Right hindlimb (tissue), 1 donor: ENCODE results near the gene MVB12A.

Source experiments
- DNase-seq: peaks from one replicate; pipeline ENCODE4 v3.0.0-alpha.2; 2018

Gene MVB12A

GRCh38 chr19:17419621-17420474 lies at the start of gene MVB12A:
MVB12A (plus strand) TSS chr19:17420047; CDS start chr19:17420136, 89 bp downstream.
- DNase-seq = peak; percentile 99

GRCh38 chr19:17376935-17377600 lies 42.8 kb upstream of the MVB12A start, which contains the start of gene PLVAP:
PLVAP (minus strand) TSS chr19:17377342; CDS start chr19:17377288, 54 bp downstream.
- DNase-seq = no peak

GRCh38 chr19:17378271-17378670 lies 41.6 kb upstream of the MVB12A start:
- no peak for DNase-seq

- DNase-seq = peak; percentile 61
These were observed 40.6 kb upstream of the MVB12A start for GRCh38 chr19:17379221-17379631.

GRCh38 chr19:17380426-17381138 lies 39.3 kb upstream of the MVB12A start:
- no peak for DNase-seq

- DNase-seq = peak; percentile 84
These were observed 33.8 kb upstream of the MVB12A start for GRCh38 chr19:17385878-17386611.

- no peak for DNase-seq
These were observed 30.6 kb upstream of the MVB12A start for GRCh38 chr19:17389288-17389687.

GRCh38 chr19:17389957-17390664 lies 29.7 kb upstream of the MVB12A start:
- DNase-seq = no peak

GRCh38 chr19:17390665-17391370 lies 29.0 kb upstream of the MVB12A start:
- peak; percentile 95 for DNase-seq

GRCh38 chr19:17391371-17392151 lies 28.3 kb upstream of the MVB12A start:
- DNase-seq = no peak

GRCh38 chr19:17393002-17393401 lies 26.8 kb upstream of the MVB12A start:
- DNase-seq = peak; percentile 36

GRCh38 chr19:17393914-17394313 lies 25.9 kb upstream of the MVB12A start, which contains the start of gene CCDC194:
CCDC194 (minus strand) TSS chr19:17394196; CDS start chr19:17394158, 38 bp downstream.
- DNase-seq = peak; percentile 30

- peak; percentile 51 for DNase-seq
These were observed 24.9 kb upstream of the MVB12A start for GRCh38 chr19:17394891-17395415.

- no peak for DNase-seq
These were observed 20.8 kb upstream of the MVB12A start for GRCh38 chr19:17398902-17399527.

GRCh38 chr19:17401628-17402027 lies 18.2 kb upstream of the MVB12A start:
- no peak for DNase-seq

- no peak for DNase-seq
These were observed 16.6 kb upstream of the MVB12A start for GRCh38 chr19:17402982-17403855.

- no peak for DNase-seq
These were observed 15.8 kb upstream of the MVB12A start for GRCh38 chr19:17404015-17404414.

GRCh38 chr19:17404621-17405249 lies 15.1 kb upstream of the MVB12A start:
- DNase-seq = no peak
